Thyroid gland (tissue), 4 donors: ENCODE results near the gene SUPT3H. TPM values are rescaled to one million over a fixed set of nuclear protein-coding genes. Genes with fewer than 3 reads are reported as not detected.
"Not testable (repeated sequence)": the region's sequence is repeated elsewhere in the genome, so short reads cannot be mapped to it uniquely, and the experiment has no call there.

Experiments used
- DNase-seq, 2 donors: peaks; one replicate each; pipeline ENCODE4 v3.0.0-alpha.2; 2019
- H3K27ac ChIP-seq, 3 donors: fragments of 200-600 bp; sonication (generic); 1 replicate in 2 of 3; 2 replicates in 1 of 3; pipeline ENCODE4 v1.5.1; 2016 to 2019; ENCODE audit warnings: mild to moderate bottlenecking in 1 of 3, moderate library complexity in 1 of 3
- H3K27me3 ChIP-seq: fragments of 200-600 bp; sonication (generic); one replicate; pipeline ENCODE4 v1.5.1; 2019
- H3K36me3 ChIP-seq, 2 donors: fragments of 200-600 bp; sonication (generic); one replicate each; pipeline ENCODE4 v1.5.1; 2016 to 2019
- H3K4me1 ChIP-seq, 2 donors: fragments of 200-600 bp; sonication (generic); one replicate each; pipeline ENCODE4 v1.5.1; 2017 to 2019
- H3K4me3 ChIP-seq, 3 donors: fragments of 200-600 bp; sonication (generic); replicated peaks in 1 of 3; 1 replicate in 2 of 3; 2 replicates in 1 of 3; pipeline ENCODE4 v1.5.1; 2016; ENCODE audit warnings: mild to moderate bottlenecking in 1 of 3
- H3K9me3 ChIP-seq: fragments of 200-600 bp; sonication (generic); one replicate; pipeline ENCODE4 v1.5.1; 2017
- POLR2A ChIP-seq, 2 donors: fragments of 450-650 bp; IDR thresholded peaks; one replicate each; pipeline ENCODE4 v1.6.1; 2017; ENCODE audit warnings: antibody characterized with exemption in 2 of 2, mild to moderate bottlenecking in 2 of 2, moderate library complexity in 1 of 2
- WGBS, 2 donors: methylation state at CpG; one replicate each; pipeline ENCODE4 v1.1.5; 2017; 5-methylcytosine and 5-hydroxymethylcytosine counted together
- intact Hi-C: fragments of 100-400 bp; cut with DNase I; formaldehyde crosslinking; loops from one replicate; pipeline ENCODE4 v1.15.1; 2023
- total RNA-seq, 4 donors: library from RNA; depleted of rRNA; stranded (reverse); fragments of >200 nt; gene quantifications; one replicate each; pipeline ENCODE4 v1.2.3, GENCODE V29; 2016
- TF ChIP-seq, protein P1 (sequence below), 6 experiments: fragments of 200-600 bp in 3 of 6; fragments of 450-650 bp in 3 of 6; sonication (generic) in 3 of 6; IDR thresholded peaks; one replicate each; pipeline ENCODE4 v1.5.1; 2016 to 2019; ENCODE audit warnings: antibody characterized with exemption in 6 of 6, mild to moderate bottlenecking in 2 of 6, inconsistent platforms in 1 of 6, moderate library complexity in 1 of 6

Gene SUPT3H
- total RNA-seq, 4 donors from 2014 or later = 9.8 to 21.6 (median 11.1) TPM

DNA sequence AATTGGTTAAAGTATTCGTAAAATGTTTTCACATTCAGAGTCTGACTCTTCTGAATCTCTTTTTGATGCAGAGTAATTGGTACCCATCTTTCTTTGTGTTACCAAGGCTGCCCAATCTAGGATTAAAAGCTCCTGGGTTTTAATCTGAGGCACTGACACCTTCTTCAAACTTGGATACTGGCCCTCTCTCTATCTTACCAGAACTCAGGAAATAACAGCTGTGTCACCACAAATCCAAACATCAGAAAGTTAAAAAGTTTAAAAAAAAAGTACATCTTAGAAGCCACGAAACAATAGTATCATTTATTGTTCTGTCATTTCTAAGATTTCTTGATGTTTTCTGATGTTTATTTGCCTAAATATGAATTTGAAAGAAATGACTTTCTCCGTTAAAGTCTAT is 305.1 kb downstream of the SUPT3H start:
- no peaks in the 10 kb centered on the region for H3K36me3 ChIP-seq
- 94 to 96% methylated on average over 3 of the region's 3 CpGs for WGBS, 2 donors
- no peaks in the 10 kb centered on the region for H3K27me3 ChIP-seq
- H3K27ac ChIP-seq = no peak overlapping the region
- intact Hi-C loops = no loop called here
- DNase-seq = no peak
- TF ChIP-seq, protein P1, sequence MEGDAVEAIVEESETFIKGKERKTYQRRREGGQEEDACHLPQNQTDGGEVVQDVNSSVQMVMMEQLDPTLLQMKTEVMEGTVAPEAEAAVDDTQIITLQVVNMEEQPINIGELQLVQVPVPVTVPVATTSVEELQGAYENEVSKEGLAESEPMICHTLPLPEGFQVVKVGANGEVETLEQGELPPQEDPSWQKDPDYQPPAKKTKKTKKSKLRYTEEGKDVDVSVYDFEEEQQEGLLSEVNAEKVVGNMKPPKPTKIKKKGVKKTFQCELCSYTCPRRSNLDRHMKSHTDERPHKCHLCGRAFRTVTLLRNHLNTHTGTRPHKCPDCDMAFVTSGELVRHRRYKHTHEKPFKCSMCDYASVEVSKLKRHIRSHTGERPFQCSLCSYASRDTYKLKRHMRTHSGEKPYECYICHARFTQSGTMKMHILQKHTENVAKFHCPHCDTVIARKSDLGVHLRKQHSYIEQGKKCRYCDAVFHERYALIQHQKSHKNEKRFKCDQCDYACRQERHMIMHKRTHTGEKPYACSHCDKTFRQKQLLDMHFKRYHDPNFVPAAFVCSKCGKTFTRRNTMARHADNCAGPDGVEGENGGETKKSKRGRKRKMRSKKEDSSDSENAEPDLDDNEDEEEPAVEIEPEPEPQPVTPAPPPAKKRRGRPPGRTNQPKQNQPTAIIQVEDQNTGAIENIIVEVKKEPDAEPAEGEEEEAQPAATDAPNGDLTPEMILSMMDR (IDR thresholded peaks at IDR 0.05) = no peak
- TF ChIP-seq POLR2A (IDR thresholded peaks at IDR 0.05) = no peak
- no peaks in the 10 kb centered on the region for H3K4me1 ChIP-seq
- no peaks in the 10 kb centered on the region for H3K9me3 ChIP-seq
- H3K4me3 ChIP-seq = no peak overlapping the region

DNA sequence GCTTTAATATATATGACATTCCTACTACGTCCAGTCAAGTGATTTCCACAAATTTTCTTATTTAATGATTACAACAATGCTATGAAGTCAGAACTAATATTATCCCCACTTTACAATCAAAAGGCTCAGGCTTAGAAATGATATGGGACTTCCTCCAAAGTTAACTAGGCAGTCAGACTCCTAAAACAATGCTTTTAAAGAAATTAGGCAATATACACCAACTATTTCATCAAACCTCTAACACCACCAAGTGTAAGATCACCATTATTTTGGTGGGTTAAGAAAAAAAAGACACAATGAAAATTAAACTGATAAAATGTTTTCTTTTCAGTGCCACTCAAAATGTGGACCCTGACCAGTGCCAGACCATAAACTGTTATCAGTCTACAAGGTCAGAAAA is 305.7 kb downstream of the SUPT3H start:
- no peak for DNase-seq
- no peaks in the 10 kb centered on the region for H3K9me3 ChIP-seq
- H3K36me3 ChIP-seq = no peaks in the 10 kb centered on the region
- no peaks in the 10 kb centered on the region for H3K4me1 ChIP-seq
- TF ChIP-seq, protein P1 (IDR thresholded peaks at IDR 0.05) = no peak
- no peak for TF ChIP-seq POLR2A (IDR thresholded peaks at IDR 0.05)
- intact Hi-C loops = no loop called here
- H3K27ac ChIP-seq = no peak overlapping the region
- H3K4me3 ChIP-seq = no peak overlapping the region
- H3K27me3 ChIP-seq = no peaks in the 10 kb centered on the region
- whole genome bisulfite sequencing, 2 donors = 93 to 98% methylated on average over 1 of the region's 1 CpG

DNA sequence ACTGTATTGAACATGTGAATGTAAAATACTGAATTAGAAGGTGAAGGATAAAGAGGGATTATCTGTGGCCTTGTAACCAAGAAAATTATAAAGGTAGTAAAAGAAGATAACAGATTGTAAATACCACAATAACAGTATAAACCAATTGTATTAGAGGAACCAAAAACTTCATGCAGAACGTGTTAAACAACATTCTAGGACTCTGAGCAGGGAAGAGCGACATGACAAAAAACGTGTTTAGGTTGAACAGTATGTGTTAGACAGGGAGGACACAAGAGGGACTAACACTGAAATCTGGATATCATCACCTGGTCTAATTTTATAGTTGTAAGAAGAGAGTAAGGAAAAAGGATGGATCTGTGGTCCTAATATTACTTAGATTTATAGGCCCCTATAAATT is 308.6 kb downstream of the SUPT3H start:
- H3K27ac ChIP-seq = no peak overlapping the region
- DNase-seq = no peak
- no peaks in the 10 kb centered on the region for H3K36me3 ChIP-seq
- intact Hi-C loops = no loop called here
- H3K4me3 ChIP-seq = no peak overlapping the region
- no peaks in the 10 kb centered on the region for H3K27me3 ChIP-seq
- no peak for TF ChIP-seq POLR2A (IDR thresholded peaks at IDR 0.05)
- TF ChIP-seq, protein P1 (IDR thresholded peaks at IDR 0.05) = no peak
- H3K9me3 ChIP-seq = no peaks in the 10 kb centered on the region
- H3K4me1 ChIP-seq = no peaks in the 10 kb centered on the region
- 90 to 91% methylated on average over 3 of the region's 3 CpGs for WGBS, 2 donors

DNA sequence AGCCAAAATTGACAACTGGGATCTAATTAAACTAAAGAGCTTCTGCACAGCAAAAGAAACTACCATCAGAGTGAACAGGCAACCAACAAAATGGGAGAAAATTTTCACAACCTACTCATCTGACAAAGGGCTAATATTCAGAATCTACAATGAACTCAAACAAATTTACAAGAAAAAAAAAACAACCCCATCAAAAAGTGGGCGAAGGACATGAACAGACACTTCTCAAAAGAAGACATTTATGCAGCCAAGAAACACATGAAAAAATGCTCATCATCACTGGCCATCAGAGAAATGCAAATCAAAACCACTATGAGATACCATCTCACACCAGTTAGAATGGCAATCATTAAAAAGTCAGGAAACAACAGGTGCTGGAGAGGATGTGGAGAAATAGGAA is 310.3 kb downstream of the SUPT3H start:
- 90 to 100% methylated on average over 1 of the region's 1 CpG for WGBS, 2 donors

DNA sequence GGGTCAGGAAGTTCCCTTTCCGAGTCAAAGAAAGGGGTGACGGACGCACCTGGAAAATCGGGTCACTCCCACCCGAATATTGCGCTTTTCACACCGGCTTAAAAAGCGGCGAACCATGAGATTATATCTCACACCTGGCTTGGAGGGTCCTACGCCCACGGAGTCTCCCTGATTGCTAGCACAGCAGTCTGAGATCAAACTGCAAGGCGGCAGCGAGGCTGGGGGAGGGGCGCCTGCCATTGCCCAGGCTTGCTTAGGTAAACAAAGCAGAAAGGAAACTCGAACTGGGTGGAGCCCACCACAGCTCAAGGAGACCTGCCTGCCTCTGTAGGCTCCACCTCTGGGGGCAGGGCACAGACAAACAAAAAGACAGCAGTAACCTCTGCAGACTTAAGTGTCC is 315.1 kb downstream of the SUPT3H start:
- H3K4me1 ChIP-seq, DNase-seq, H3K4me3 ChIP-seq, H3K27ac ChIP-seq, H3K36me3 ChIP-seq, intact Hi-C loops, H3K9me3 ChIP-seq, H3K27me3 ChIP-seq: not testable (repeated sequence)
- WGBS, 2 donors = 81 to 85% methylated on average over 13 to 15 of the region's 15 CpGs

More for the DNA sequence above, 310.3 kb downstream of the SUPT3H start:
- intact Hi-C loops, H3K4me3 ChIP-seq, H3K27me3 ChIP-seq, H3K27ac ChIP-seq, DNase-seq, H3K4me1 ChIP-seq, H3K9me3 ChIP-seq, H3K36me3 ChIP-seq: not testable (repeated sequence)

DNA sequence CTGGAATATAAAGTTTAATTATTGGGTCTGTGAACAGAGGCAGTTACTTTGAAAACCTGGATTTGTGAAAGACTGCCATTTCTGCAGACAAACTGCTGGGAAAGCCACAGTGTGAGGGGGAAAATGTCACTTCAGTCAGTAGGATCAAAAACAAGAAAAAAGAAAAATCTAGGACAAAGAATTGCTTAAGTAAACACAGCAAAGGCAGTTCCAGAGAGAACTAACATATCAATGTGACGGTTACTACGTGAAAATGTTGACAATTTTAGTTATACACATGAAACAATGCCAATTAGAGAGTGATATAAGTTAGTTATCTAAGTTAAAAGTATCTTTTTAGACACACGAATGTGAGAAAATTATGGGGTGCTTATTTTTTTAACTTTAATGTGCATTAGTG is 320.0 kb downstream of the SUPT3H start:
- Histone ChIP-seq H3K27ac (no peak overlapping the region), H3K9me3 (no peaks in the 10 kb centered on the region), H3K36me3 (no peaks in the 10 kb centered on the region), H3K27me3 (no peaks in the 10 kb centered on the region), H3K4me1 (no peaks in the 10 kb centered on the region), H3K4me3 (no peak overlapping the region)
- intact Hi-C loops = no loop called here
- no peak for DNase-seq
- TF ChIP-seq, protein P1 (IDR thresholded peaks at IDR 0.05) = no peak
- no peak for TF ChIP-seq POLR2A (IDR thresholded peaks at IDR 0.05)
- 77 to 85% methylated on average over 3 of the region's 3 CpGs for WGBS, 2 donors
